HG02970 (cell line): ENCODE measurements around the gene TTC7B.
"Not testable (repeated sequence)": the region's sequence is repeated elsewhere in the genome, so short reads cannot be mapped to it uniquely, and the experiment has no call there.

ENCODE experiments used
- ATAC-seq: cut with Tn5 transposase; IDR thresholded peaks from one replicate; pipeline ENCODE4 v1.9.1; 2021; ENCODE audit warnings: mild to moderate bottlenecking, moderate library complexity, moderate number of reproducible peaks; ENCODE audit not compliant: unreplicated experiment, low FRiP score

Gene TTC7B

DNA sequence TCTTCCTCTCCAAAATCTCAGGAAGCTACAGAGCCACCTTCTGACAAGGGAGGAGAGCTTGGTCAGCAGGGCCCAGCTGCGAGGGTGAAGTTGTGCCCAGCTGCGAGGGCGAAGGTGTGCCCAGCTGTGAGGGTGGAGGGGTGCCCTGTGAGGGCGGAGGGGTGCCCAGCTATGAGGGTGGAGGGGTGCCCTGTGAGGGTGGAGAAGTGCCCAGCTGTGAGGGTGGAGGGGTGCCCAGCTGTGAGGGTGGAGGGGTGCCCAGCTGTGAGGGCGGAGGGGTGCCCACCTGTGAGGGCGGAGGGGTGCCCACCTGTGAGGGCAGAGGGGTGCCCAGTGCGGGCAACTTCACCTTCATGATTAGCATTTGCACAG lies 20.4 kb upstream of the TTC7B start:
- no peak for ATAC-seq

DNA sequence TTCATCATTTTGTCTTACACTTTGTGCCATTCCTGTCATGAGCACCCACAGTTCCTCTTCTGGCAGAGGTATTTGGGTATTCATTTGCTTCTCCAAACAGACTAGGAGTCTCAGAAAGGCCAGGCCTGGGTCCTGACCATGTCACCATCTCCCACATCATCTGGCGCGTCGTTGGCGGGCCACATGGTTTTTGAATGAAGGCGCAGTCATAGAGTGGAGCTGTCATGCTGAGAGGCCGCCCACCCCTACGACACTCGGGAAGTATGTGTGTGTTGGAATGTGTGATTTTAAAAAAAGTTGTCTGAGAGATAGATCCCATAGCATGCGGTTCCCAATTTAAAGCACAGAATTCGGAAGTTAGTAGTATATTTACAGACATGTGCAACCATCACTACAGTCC lies 15.6 kb upstream of the TTC7B start:
- no peak for ATAC-seq

- ATAC-seq = no peak
These were observed 14.9 kb upstream of the TTC7B start for GRCh38 chr14:90830931-90831701.

- no peak for ATAC-seq
These were observed 13.4 kb upstream of the TTC7B start for GRCh38 chr14:90829677-90830076.

GRCh38 chr14:90828642-90829487 lies 12.6 kb upstream of the TTC7B start:
- ATAC-seq = peak; percentile 14

DNA sequence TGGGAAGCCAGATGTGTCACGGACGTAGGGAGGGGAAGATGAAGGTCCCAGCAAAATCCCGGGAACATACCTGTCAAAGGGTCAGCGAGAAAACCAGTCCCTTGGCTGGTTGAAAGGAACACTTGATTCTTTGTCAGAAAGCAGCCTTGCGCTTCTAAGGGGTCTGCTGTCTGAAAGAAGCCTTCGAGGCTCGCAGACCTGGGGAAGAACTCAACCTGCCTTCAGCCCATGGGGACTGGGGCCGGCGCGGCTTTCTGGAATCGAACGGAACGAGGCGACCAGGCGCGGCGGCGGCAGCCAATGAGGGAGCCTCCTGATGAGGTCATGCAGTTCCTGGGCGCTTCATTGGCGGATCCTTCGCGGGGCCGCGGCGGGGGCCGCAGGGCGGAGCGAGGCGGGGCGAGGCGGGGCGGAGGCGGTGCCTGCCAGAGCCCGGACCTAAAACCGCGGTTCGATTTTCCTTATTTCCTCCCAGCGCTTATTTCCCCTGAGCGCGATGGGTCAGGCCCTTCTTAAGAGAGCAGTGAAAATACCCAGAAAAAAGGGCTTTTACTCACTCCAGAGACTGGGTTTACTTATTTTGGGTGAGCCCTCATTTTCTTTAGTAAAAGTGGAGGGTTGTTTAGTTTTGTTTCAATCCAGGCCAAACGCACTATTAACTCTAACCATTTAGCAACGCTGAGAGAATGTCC lies 11.8 kb upstream of the TTC7B start:
- ATAC-seq = peak; percentile 95

- ATAC-seq = not testable (repeated sequence)
These were observed 7.3 kb upstream of the TTC7B start for GRCh38 chr14:90823542-90823941.

- no peak for ATAC-seq
These were observed 4.7 kb upstream of the TTC7B start for GRCh38 chr14:90820958-90821357.

- no peak for ATAC-seq
These were observed 3.6 kb upstream of the TTC7B start for GRCh38 chr14:90819734-90820393.

DNA sequence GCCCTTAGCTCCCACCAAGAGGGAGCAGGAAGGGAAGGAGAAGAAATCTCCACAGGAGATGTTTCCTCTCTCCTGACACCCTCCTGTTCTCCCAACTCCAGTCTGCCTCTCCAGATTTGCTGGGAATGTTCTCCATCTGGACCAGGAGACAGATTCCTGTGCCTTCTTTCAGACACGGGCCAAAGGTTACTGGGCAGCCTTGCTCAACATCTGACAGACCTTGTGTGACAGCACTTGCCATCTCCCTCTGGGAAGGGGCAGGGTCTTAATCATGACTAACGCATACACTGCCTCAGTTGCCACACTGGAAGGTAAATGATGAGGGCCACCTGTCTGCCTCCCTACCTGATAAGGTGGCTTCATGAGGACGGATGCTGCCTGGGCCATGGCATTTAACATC lies 2.5 kb upstream of the TTC7B start:
- no peak for ATAC-seq

DNA sequence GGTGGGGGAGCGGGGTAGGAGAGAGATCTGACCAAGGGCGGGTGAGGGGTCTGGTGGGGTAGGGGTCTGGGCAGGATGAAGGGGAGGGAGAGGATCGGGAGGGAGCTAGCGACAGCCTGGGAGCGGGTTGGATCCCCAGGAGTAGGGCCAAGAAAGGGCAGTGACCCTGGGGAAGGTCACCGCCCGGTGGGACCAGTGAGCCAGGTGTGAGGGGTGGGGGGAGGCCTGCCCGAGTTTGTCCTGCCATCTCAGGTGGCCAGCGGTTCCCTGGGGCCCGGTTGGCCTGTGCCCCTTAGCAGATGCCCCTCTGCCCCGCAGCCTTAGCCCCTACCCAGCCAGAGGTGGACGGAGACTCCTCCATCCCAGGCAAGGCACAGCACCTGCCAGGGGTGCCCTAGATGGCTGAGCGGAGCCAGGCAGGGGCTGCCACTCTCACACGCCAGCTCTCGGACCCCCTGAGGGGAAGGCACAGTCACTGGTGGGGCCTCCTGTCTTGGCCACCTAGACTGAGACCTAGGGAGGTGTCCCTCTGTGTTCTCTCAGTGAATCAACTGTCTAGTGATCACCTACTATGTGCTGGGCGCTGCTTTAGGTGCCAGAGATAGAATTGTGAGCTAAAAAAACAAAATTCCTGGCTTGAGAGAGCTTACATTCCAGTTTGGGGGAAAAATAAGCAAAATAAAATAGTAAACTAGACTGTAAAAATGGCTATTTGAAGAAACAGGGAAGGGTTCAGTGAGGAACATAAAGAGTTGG lies 629 bp upstream of the TTC7B start:
- ATAC-seq = no peak

DNA sequence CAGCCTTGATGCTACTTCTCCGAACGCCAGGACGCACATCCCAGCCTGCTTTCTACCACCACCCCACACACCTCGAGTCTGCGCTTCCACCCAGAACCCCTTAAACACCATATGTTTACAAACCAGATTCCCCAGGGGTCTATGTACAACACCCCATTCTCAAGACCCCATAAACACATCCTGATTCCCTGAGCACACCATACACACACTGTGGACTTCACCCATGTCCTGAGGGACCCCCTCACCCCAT lies 733 bp downstream of the TTC7B start:
- no peak for ATAC-seq

DNA sequence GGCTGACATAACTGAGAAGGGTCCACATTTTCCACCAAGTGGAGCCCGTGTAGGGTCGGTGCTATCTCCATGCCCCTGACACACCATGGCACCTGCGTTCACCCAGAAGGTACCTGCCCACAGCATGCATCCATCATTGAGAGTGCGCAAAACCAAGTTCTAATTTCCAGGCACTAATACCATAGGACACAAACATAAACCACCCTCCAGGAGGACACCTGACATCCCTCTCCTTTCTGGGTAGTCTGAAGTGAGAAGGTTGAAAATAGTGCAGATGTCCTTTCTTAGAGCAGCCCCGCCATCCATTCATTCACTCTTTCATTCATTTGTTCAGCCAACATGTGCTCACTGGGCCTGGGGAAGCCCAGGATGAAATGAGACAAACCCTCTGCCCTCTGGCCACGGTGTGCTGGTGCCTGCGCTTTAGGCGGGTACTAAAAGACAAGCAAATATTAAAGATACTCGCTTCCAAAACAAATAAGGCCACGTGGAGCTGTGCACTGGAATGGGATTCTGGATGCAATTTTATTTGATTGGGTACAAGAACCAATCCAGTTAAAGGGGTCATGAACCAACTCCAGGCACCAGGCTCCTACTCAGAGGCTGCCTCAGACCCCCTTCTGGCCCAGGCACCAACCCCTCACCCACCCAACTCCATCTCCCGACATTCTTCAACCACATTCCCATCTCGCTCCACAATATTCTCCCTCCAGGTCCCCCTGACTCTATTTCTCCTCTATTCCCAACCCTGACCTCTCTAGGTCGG lies 1.2 kb downstream of the TTC7B start:
- ATAC-seq = no peak

- ATAC-seq = no peak
These were observed 2.8 kb downstream of the TTC7B start for GRCh38 chr14:90813442-90813841.

GRCh38 chr14:90812109-90812508 lies 4.1 kb downstream of the TTC7B start:
- no peak for ATAC-seq

DNA sequence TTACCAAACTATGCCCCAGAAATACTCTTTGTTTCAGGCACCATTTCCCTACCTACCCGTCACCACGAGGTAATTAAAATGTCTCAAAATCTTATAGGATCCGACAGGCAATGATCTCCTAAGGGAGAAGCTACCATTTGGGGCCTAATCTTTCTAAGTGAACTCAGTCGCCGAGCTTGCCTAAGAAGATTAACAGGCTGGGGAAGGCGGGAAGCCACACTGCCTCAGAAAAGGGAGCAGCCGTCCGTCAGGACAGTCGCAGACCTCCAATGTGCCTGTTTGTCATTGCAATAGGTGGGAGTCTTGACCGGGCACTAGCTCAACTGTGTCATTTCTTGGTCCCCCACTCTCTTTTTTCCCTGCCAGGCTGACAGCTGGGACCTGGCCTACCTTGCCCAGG lies 4.6 kb downstream of the TTC7B start:
- no peak for ATAC-seq

- no peak for ATAC-seq
These were observed 5.4 kb downstream of the TTC7B start for GRCh38 chr14:90810806-90811205.

DNA sequence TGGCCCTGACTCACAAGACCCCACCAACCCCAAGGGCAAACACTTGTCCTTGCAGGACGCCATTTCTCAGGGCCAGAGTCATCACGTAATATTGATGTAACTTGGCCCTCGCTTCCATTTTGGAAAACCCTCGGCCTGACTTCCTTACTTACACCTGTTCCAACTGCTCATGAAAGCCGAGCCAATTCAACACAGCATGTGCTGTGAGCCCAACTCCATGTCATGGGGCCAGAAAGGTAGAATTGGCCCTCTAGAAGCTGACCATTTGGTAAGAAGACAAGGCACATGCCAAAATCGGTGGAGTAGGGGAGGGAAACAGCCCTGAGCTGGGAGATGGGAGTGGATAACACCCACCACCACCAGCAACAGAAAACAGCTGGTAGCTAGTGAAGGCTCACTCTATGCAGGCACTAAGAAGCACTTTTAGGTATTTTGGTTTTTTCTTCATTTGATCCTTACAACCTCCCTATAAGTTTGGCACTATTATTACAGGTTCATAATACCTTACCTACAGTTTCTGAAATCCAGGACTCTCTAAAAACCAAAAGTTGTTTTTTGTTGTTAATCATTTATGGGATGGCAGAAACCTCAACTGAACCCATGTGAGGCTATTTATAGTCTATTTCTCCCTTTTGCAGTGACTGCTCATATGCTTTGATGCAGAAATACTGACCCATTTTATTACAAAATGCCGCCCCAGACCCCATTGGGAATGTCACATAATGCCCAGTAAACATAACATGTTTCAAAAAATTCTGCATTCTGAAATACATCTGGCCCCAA lies 6.5 kb downstream of the TTC7B start:
- no peak for ATAC-seq
